ENCODE results near the gene PLEKHN1.
A peak's percentile ranks its signal among the peaks of the same experiment; 100 is the strongest.

The PLEKHN1 gene

GRCh38 chr1:938711-939489 lies 27.4 kb upstream of the PLEKHN1 start:
- Histone ChIP-seq H2AFZ (ENCODE audit: low read length) (no peak overlapping the region), H3K9me2 (replicated peaks; ENCODE audit: insufficient read depth, low read length) (no peaks in the 10 kb centered on the region), H3F3A (ENCODE audit: insufficient read depth, low read length) (peaks cover 5% of the 10 kb centered on the region; the same call in 1 of the 2 replicates), H3K4me3 (ENCODE audit: low read length) (no peak overlapping the region), H3K4me2 (ENCODE audit: low read depth, low read length) (no peak overlapping the region), H3K27ac (ENCODE audit: low read length) (no peak overlapping the region), H3K4me1 (ENCODE audit: low read length) (peaks cover 16% of the 10 kb centered on the region), H4K20me1 (ENCODE audit: insufficient read depth, low read length) (peaks cover 7% of the 10 kb centered on the region; the same call in 1 of the 2 replicates), H3K27me3 (replicated peaks; ENCODE audit: insufficient read depth, low read length) (peaks cover 82% of the 10 kb centered on the region), H3K36me3 (replicated peaks; ENCODE audit: insufficient read depth, low read length) (no peaks in the 10 kb centered on the region), H3K79me2 (ENCODE audit: low read length) (no peaks in the 10 kb centered on the region), H3K9me3 (replicated peaks; ENCODE audit: insufficient read depth, low read length) (no peaks in the 10 kb centered on the region), H3K9ac (ENCODE audit: low read length) (no peak overlapping the region)
- no peak for DNase-seq
- TF ChIP-seq EZH2 (optimal IDR thresholded peaks at IDR 0.05; ENCODE audit: low read depth, low read length) (no peak), EZH2phosphoT487 (IDR thresholded peaks at IDR 0.05; ENCODE audit: low read length) (no peak), CTCF (IDR thresholded peaks at IDR 0.05; ENCODE audit: low read length) (peak; percentile 11; the same call in 1 of the 2 replicates)

- Histone ChIP-seq H3F3A (ENCODE audit: insufficient read depth, low read length) (peaks cover 11% of the 10 kb centered on the region), H3K79me2 (ENCODE audit: low read length) (no peaks in the 10 kb centered on the region), H2AFZ (ENCODE audit: low read length) (no peak overlapping the region), H3K27ac (ENCODE audit: low read length) (no peak overlapping the region), H3K4me2 (ENCODE audit: low read depth, low read length) (peak overlapping the region; percentile 39), H3K4me1 (ENCODE audit: low read length) (peaks cover 21% of the 10 kb centered on the region), H3K27me3 (replicated peaks; ENCODE audit: insufficient read depth, low read length) (peaks cover 82% of the 10 kb centered on the region), H3K9me2 (replicated peaks; ENCODE audit: insufficient read depth, low read length) (no peaks in the 10 kb centered on the region), H3K9ac (ENCODE audit: low read length) (no peak overlapping the region), H4K20me1 (ENCODE audit: insufficient read depth, low read length) (peaks cover 7% of the 10 kb centered on the region; the same call in 1 of the 2 replicates), H3K9me3 (replicated peaks; ENCODE audit: insufficient read depth, low read length) (no peaks in the 10 kb centered on the region), H3K36me3 (replicated peaks; ENCODE audit: insufficient read depth, low read length) (no peaks in the 10 kb centered on the region), H3K4me3 (ENCODE audit: low read length) (no peak overlapping the region)
- TF ChIP-seq EZH2phosphoT487 (IDR thresholded peaks at IDR 0.05; ENCODE audit: low read length): no peak
- no peak for TF ChIP-seq CTCF (IDR thresholded peaks at IDR 0.05; ENCODE audit: low read length)
- TF ChIP-seq EZH2 (optimal IDR thresholded peaks at IDR 0.05; ENCODE audit: low read depth, low read length): no peak
- DNase-seq: no peak
Measured at GRCh38 chr1:939511-940106, 26.7 kb upstream of the PLEKHN1 start.

DNA sequence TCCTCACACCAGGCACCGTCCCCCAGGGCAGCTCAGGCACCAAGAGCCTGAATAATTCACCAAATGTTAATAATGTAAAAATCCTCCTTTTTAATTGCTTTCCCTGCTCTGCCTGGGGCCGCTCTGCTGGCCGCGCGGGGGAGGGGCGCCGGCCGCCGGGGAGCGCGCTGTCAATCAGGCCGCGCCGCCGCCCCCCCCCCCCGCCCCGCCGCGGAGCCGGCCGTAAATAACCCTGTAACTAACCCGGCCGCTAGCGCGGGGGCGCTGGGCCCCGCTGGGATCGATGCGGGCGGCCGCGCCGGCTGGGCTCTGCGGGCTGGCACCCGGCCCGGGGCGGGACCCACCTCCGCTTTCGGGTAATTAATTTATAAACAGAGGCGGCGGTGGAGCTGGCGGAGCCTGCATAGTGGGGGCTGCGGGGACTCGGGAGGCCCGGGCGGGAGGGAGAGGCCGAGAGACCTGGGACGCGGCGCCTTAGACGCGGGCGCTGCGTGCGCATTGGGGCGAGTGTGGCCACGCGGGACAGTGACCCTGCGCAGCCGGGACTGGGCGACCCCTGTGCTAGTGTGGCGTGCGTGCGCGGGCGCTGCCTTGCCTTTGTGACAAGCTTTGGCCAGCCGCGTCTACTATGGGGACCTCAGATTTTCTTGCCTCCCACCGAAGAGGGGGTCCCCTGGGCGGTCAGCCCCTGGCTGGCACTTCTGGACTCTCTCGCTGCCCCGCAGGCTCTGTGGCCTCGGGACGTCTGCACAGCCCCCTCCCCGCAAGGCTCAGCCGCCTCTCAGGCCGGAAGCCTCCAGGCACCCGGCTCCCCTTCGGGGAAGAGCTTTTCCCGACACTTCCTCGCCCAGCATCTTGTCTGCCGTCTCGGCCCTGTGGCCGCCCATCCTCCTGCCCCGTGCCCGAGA lies 25.9 kb upstream of the PLEKHN1 start:
- peak; percentile 25 for DNase-seq
- Histone ChIP-seq H3K36me3 (replicated peaks; ENCODE audit: insufficient read depth, low read length) (no peaks in the 10 kb centered on the region), H3K4me3 (ENCODE audit: low read length) (peak overlapping the region; percentile 37; the same call in 1 of the 2 replicates), H3K79me2 (ENCODE audit: low read length) (no peaks in the 10 kb centered on the region), H3K27me3 (replicated peaks; ENCODE audit: insufficient read depth, low read length) (peaks cover 76% of the 10 kb centered on the region), H3K9me2 (replicated peaks; ENCODE audit: insufficient read depth, low read length) (no peaks in the 10 kb centered on the region), H3K4me1 (ENCODE audit: low read length) (peaks cover 29% of the 10 kb centered on the region), H3K27ac (ENCODE audit: low read length) (no peak overlapping the region), H3K9me3 (replicated peaks; ENCODE audit: insufficient read depth, low read length) (no peaks in the 10 kb centered on the region), H3K4me2 (ENCODE audit: low read depth, low read length) (peak overlapping the region; percentile 79), H2AFZ (ENCODE audit: low read length) (0 out of 2 replicates have a peak overlapping the region, but pooled peaks have one; percentile 8), H3F3A (ENCODE audit: insufficient read depth, low read length) (peaks cover 16% of the 10 kb centered on the region), H4K20me1 (ENCODE audit: insufficient read depth, low read length) (peaks cover 7% of the 10 kb centered on the region; the same call in 1 of the 2 replicates), H3K9ac (ENCODE audit: low read length) (no peak overlapping the region)
- TF ChIP-seq CTCF (IDR thresholded peaks at IDR 0.05; ENCODE audit: low read length) (no peak), EZH2phosphoT487 (IDR thresholded peaks at IDR 0.05; ENCODE audit: low read length) (peak; percentile 75; the same call in 1 of the 2 replicates), EZH2 (optimal IDR thresholded peaks at IDR 0.05; ENCODE audit: low read depth, low read length) (peak; percentile 96)
